ENCODE results near the gene MICAL3. TPM values are rescaled to one million over a fixed set of nuclear protein-coding genes. Genes with fewer than 3 reads are reported as not detected.

Gene MICAL3
- total and polyA plus RNA-seq, 9 of the 15 experiments (the other 6 are each of a cell fraction or from before 2014, with no cell fraction given) = 0.53 to 32.1 (median 12.3) TPM

DNA sequence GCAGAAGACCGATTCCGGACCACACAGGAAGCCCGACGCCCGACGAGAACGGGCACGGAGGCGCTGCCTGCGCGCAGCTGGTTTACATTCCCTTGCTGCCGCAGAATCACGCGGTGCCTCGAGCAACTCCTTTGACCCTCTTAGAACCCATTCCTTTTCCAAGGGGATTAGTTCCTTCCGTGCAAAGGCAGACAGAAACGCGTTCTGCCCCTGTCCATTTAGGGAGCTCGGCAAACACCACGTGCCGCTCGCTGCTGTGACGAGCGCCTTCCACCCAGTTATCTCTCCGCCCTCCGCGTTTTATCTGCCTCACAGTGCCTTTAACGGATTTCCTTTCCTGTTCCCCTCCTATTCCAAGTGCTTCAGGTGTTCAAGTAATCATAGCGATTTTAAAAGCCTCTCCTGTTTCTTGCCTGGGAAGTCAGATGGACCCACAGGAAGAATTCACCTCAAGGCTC is 24.1 kb upstream of the MICAL3 start (continued):
- TF ChIP-seq, protein P1, sequence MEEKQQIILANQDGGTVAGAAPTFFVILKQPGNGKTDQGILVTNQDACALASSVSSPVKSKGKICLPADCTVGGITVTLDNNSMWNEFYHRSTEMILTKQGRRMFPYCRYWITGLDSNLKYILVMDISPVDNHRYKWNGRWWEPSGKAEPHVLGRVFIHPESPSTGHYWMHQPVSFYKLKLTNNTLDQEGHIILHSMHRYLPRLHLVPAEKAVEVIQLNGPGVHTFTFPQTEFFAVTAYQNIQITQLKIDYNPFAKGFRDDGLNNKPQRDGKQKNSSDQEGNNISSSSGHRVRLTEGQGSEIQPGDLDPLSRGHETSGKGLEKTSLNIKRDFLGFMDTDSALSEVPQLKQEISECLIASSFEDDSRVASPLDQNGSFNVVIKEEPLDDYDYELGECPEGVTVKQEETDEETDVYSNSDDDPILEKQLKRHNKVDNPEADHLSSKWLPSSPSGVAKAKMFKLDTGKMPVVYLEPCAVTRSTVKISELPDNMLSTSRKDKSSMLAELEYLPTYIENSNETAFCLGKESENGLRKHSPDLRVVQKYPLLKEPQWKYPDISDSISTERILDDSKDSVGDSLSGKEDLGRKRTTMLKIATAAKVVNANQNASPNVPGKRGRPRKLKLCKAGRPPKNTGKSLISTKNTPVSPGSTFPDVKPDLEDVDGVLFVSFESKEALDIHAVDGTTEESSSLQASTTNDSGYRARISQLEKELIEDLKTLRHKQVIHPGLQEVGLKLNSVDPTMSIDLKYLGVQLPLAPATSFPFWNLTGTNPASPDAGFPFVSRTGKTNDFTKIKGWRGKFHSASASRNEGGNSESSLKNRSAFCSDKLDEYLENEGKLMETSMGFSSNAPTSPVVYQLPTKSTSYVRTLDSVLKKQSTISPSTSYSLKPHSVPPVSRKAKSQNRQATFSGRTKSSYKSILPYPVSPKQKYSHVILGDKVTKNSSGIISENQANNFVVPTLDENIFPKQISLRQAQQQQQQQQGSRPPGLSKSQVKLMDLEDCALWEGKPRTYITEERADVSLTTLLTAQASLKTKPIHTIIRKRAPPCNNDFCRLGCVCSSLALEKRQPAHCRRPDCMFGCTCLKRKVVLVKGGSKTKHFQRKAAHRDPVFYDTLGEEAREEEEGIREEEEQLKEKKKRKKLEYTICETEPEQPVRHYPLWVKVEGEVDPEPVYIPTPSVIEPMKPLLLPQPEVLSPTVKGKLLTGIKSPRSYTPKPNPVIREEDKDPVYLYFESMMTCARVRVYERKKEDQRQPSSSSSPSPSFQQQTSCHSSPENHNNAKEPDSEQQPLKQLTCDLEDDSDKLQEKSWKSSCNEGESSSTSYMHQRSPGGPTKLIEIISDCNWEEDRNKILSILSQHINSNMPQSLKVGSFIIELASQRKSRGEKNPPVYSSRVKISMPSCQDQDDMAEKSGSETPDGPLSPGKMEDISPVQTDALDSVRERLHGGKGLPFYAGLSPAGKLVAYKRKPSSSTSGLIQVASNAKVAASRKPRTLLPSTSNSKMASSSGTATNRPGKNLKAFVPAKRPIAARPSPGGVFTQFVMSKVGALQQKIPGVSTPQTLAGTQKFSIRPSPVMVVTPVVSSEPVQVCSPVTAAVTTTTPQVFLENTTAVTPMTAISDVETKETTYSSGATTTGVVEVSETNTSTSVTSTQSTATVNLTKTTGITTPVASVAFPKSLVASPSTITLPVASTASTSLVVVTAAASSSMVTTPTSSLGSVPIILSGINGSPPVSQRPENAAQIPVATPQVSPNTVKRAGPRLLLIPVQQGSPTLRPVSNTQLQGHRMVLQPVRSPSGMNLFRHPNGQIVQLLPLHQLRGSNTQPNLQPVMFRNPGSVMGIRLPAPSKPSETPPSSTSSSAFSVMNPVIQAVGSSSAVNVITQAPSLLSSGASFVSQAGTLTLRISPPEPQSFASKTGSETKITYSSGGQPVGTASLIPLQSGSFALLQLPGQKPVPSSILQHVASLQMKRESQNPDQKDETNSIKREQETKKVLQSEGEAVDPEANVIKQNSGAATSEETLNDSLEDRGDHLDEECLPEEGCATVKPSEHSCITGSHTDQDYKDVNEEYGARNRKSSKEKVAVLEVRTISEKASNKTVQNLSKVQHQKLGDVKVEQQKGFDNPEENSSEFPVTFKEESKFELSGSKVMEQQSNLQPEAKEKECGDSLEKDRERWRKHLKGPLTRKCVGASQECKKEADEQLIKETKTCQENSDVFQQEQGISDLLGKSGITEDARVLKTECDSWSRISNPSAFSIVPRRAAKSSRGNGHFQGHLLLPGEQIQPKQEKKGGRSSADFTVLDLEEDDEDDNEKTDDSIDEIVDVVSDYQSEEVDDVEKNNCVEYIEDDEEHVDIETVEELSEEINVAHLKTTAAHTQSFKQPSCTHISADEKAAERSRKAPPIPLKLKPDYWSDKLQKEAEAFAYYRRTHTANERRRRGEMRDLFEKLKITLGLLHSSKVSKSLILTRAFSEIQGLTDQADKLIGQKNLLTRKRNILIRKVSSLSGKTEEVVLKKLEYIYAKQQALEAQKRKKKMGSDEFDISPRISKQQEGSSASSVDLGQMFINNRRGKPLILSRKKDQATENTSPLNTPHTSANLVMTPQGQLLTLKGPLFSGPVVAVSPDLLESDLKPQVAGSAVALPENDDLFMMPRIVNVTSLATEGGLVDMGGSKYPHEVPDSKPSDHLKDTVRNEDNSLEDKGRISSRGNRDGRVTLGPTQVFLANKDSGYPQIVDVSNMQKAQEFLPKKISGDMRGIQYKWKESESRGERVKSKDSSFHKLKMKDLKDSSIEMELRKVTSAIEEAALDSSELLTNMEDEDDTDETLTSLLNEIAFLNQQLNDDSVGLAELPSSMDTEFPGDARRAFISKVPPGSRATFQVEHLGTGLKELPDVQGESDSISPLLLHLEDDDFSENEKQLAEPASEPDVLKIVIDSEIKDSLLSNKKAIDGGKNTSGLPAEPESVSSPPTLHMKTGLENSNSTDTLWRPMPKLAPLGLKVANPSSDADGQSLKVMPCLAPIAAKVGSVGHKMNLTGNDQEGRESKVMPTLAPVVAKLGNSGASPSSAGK (IDR thresholded peaks at IDR 0.05) = peak; percentile 85
- no peak for TF ChIP-seq SRSF3 (IDR thresholded peaks at IDR 0.05; ENCODE audit: insufficient read depth, low read length)
- no peak for TF ChIP-seq ZNF133 (CRISPR knock-in tag; IDR thresholded peaks at IDR 0.05)
- TF ChIP-seq, protein P2, sequence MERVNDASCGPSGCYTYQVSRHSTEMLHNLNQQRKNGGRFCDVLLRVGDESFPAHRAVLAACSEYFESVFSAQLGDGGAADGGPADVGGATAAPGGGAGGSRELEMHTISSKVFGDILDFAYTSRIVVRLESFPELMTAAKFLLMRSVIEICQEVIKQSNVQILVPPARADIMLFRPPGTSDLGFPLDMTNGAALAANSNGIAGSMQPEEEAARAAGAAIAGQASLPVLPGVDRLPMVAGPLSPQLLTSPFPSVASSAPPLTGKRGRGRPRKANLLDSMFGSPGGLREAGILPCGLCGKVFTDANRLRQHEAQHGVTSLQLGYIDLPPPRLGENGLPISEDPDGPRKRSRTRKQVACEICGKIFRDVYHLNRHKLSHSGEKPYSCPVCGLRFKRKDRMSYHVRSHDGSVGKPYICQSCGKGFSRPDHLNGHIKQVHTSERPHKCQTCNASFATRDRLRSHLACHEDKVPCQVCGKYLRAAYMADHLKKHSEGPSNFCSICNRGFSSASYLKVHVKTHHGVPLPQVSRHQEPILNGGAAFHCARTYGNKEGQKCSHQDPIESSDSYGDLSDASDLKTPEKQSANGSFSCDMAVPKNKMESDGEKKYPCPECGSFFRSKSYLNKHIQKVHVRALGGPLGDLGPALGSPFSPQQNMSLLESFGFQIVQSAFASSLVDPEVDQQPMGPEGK (CRISPR knock-in tag; IDR thresholded peaks at IDR 0.05; ENCODE audit: borderline replicate concordance) = no peak
- no peak for TF ChIP-seq ZFX (CRISPR knock-in tag; IDR thresholded peaks at IDR 0.05)
- TF ChIP-seq PPARD (CRISPR knock-in tag; IDR thresholded peaks at IDR 0.05) = no peak
- TF ChIP-seq ARID3B (CRISPR knock-in tag; IDR thresholded peaks at IDR 0.05; ENCODE audit: borderline replicate concordance) = no peak
- TF ChIP-seq POLR3A (IDR thresholded peaks at IDR 0.05; ENCODE audit: borderline replicate concordance, extremely low read depth, insufficient read depth, insufficient read length) = no peak
- no peak for TF ChIP-seq PML (IDR thresholded peaks at IDR 0.05; ENCODE audit: low read length)
- no peak for TF ChIP-seq TAF7 (tag; IDR thresholded peaks at IDR 0.05)
- no peak for TF ChIP-seq SMAD4 (CRISPR knock-in tag; conservative IDR thresholded peaks at IDR 0.05)
- TF ChIP-seq NFE2L1 (tag; IDR thresholded peaks at IDR 0.05; ENCODE audit: borderline replicate concordance, low read depth) = no peak

Measured in K562 (cell line).